ENCODE measurements around the gene CLEC4C.

DNA sequence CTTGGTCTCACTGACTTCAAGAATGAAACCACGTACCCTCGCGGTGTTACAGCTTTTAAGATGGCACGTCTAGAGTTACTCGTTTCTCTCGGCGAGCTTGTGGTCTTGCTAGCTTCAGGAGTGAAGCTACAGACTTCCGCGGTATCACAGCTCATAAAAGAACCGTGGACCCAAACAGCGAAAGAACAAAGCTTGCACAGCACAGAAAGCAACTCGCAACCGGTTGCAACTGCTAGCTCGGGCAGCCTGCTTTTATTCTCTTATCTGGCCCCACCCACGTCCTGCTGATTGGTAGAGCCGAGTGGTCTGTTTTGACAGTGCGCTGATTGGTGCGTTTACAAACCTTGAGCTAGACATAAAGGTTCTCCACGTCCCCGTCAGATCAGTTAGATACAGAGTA, 4.2 kb upstream of the CLEC4C start:
- TF ChIP-seq JUN (IDR thresholded peaks at IDR 0.05; ENCODE audit: borderline replicate concordance, insufficient read depth, insufficient read length, low read depth) (no peak), EZH2 (IDR thresholded peaks at IDR 0.05; ENCODE audit: borderline replicate concordance, low read depth, low read length, severe bottlenecking) (no peak), POLR2A (IDR thresholded peaks at IDR 0.05; ENCODE audit: low read depth, low read length) (no peak), MYC (IDR thresholded peaks at IDR 0.05; ENCODE audit: low read depth, low read length) (no peak)
- TF ChIP-seq, protein P1, sequence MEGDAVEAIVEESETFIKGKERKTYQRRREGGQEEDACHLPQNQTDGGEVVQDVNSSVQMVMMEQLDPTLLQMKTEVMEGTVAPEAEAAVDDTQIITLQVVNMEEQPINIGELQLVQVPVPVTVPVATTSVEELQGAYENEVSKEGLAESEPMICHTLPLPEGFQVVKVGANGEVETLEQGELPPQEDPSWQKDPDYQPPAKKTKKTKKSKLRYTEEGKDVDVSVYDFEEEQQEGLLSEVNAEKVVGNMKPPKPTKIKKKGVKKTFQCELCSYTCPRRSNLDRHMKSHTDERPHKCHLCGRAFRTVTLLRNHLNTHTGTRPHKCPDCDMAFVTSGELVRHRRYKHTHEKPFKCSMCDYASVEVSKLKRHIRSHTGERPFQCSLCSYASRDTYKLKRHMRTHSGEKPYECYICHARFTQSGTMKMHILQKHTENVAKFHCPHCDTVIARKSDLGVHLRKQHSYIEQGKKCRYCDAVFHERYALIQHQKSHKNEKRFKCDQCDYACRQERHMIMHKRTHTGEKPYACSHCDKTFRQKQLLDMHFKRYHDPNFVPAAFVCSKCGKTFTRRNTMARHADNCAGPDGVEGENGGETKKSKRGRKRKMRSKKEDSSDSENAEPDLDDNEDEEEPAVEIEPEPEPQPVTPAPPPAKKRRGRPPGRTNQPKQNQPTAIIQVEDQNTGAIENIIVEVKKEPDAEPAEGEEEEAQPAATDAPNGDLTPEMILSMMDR (IDR thresholded peaks at IDR 0.05; ENCODE audit: extremely low read depth in 1 of 2, insufficient read depth in 1 of 2, low read depth in 1 of 2, low read length in 2 of 2): no peak
